GM12874 (cell line): Measurements from ENCODE around the gene NPTX1.

Source experiments
- CTCF ChIP-seq: IDR thresholded peaks from 2 replicates; pipeline ENCODE4 v1.5.1; 2011; ENCODE audit warnings: low read depth, mild to moderate bottlenecking, control low read depth, low read length, moderate library complexity; ENCODE audit not compliant: insufficient read depth

The NPTX1 gene

GRCh38 chr17:80481284-80482057 is 5.1 kb upstream of the NPTX1 start:
- TF ChIP-seq CTCF: no peak

GRCh38 chr17:80480248-80480647 is 3.8 kb upstream of the NPTX1 start:
- TF ChIP-seq CTCF: no peak

GRCh38 chr17:80479246-80479566 is 2.8 kb upstream of the NPTX1 start:
- no peak for TF ChIP-seq CTCF

- TF ChIP-seq CTCF: no peak
Observed at GRCh38 chr17:80478487-80479245, 2.3 kb upstream of the NPTX1 start.

- 0 out of 2 replicates have a peak, but pooled peaks have one; percentile 14 for TF ChIP-seq CTCF
Observed at GRCh38 chr17:80477647-80478478, 1.5 kb upstream of the NPTX1 start.

GRCh38 chr17:80476877-80477646 is 655 bp upstream of the NPTX1 start:
- no peak for TF ChIP-seq CTCF
